ENCODE measurements around the gene GNAS-AS1. TPM values are rescaled to one million over a fixed set of nuclear protein-coding genes. Genes with fewer than 3 reads are reported as not detected.
A peak's percentile ranks its signal among the peaks of the same experiment; 100 is the strongest.

GNAS-AS1 gene
- total RNA-seq, 2 experiments from 2014 or later: 0.65 to 1.0 TPM

DNA sequence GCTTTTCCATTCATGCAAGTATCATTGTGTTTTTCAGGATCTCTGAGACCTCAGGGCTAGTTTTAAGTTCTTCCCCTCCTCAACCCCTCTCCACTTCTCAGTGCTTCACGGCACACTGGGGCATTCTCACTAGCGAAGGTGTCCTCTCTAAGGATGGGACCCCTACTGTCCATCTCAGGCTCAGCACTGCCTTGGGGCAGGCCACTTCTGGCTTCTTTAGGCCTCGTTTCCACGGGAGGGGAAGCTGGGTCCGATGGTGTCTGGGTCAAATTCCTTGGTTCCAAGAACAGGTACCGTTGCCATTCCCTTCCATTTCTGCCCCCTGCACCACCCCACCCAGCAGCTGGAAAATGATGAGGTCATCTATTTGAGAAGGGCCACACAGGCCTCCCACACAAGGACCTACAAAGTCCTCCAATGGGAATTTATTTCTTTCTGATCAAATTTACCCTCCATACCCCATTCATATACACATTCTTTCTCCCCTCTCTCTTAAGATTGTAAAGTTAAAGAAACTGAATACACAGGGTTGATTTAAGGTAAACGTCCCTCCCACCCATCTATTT, 19.0 kb upstream of the GNAS-AS1 start:
- H3K4me1 Mint-ChIP-seq: peaks cover 7% of the 10 kb centered on the region
- ChIA-PET CTCF (interaction anchor here (0.7 to 1.6 kb wide), 14 partner anchors 9 to 626 kb away, joined by 3 to 5 read pairs (median 3); partner anchors contain the start of genes ATP5F1E and GNAS-AS1), POLR2A (interaction anchor here (1.2 kb wide), 1 partner anchor 22 kb away, joined by 3 read pairs; no protein-coding TSS in a partner anchor)
- H3K4me3 Mint-ChIP-seq: no peak overlapping the region
- no peak for DNase-seq
- no peaks in the 10 kb centered on the region for H3K9me3 Mint-ChIP-seq
- H3K27me3 Mint-ChIP-seq: peaks cover 9% of the 10 kb centered on the region
- no peak overlapping the region for H3K27ac Mint-ChIP-seq
- H3K36me3 Mint-ChIP-seq (ENCODE audit: low read depth): no peaks in the 10 kb centered on the region

DNA sequence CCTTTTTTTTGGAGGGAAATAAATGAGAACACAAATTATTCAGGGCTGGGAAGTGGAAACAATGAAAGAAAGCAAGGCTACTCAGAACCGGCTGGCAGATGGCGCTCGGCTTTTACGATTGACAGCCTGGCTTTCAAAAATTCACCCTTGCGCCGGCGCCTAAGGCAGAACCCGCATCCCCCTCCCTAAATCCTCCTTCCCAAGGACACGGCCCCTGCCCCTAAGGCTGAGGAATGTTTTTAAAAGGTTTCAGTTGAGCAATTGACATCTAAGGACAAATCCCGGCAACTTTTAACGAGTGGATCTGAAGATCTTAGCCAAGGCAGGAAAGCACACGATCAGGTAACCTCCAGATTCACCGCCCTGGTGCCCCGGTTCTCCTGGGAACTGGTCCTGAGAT, 18.1 kb upstream of the GNAS-AS1 start:
- Mint-ChIP-seq H3K27ac (no peak overlapping the region), H3K4me3 (no peak overlapping the region), H3K9me3 (no peaks in the 10 kb centered on the region), H3K4me1 (peaks cover 7% of the 10 kb centered on the region), H3K36me3 (ENCODE audit: low read depth) (no peaks in the 10 kb centered on the region), H3K27me3 (peaks cover 9% of the 10 kb centered on the region)
- DNase-seq: no peak
- ChIA-PET CTCF (no interaction called here), POLR2A (no interaction called here)

DNA sequence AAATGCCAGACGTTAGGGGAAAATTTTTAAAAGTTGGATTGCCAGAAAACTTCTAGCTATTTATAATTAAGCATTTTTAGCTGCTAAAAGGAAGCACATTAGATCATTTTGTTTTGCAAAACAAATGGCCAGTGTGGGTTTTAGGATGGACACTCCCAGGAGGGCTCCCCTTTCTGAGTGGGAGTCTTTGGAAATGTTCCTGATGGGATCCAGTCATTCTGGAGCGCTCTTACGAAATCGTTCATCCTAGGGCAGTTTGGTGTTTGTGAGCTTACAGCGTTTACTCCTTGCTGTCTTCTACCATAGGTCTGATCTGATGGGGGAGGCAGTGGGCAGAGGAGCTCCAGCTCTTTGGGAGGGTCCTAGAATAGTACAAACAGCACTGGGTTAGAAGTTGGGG, 16.5 kb upstream of the GNAS-AS1 start:
- Mint-ChIP-seq H3K27me3 (peaks cover 20% of the 10 kb centered on the region), H3K4me3 (no peak overlapping the region), H3K36me3 (ENCODE audit: low read depth) (no peaks in the 10 kb centered on the region), H3K27ac (no peak overlapping the region), H3K4me1 (peaks cover 5% of the 10 kb centered on the region), H3K9me3 (no peaks in the 10 kb centered on the region)
- DNase-seq: no peak
- ChIA-PET POLR2A (interaction anchor here (1.5 kb wide), 1 partner anchor 216 kb away, joined by 4 read pairs; the partner anchor contains the start of gene STX16), CTCF (interaction anchor here (0.9 to 1.3 kb wide), 5 partner anchors 9 to 629 kb away, joined by 3 to 6 read pairs (median 4); no protein-coding TSS in a partner anchor)

DNA sequence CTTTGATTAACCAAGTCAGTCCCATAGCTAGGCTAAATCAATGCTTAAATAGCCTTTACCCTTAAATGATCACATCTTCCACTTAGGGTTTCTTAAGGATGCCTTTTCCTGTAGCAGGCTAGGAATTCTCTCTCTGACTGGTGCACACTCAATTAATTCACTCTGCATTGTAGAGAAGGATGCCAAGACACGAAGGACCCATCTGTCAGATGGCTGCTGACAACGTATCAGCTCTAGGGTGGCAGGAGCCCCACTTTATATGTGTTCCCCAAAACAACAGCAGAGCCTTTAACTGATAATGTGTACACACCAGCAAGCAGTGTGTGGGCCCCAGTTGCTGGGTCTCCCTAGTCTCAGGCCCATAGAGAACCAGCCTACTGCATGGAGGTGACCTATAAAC, 15.1 kb upstream of the GNAS-AS1 start:
- H3K4me3 Mint-ChIP-seq: no peak overlapping the region
- no peaks in the 10 kb centered on the region for H3K9me3 Mint-ChIP-seq
- DNase-seq: no peak
- POLR2A ChIA-PET: no interaction called here
- H3K36me3 Mint-ChIP-seq (ENCODE audit: low read depth): no peaks in the 10 kb centered on the region
- peaks cover 3% of the 10 kb centered on the region for H3K4me1 Mint-ChIP-seq
- CTCF ChIA-PET: no interaction called here
- H3K27ac Mint-ChIP-seq: no peak overlapping the region
- H3K27me3 Mint-ChIP-seq: peaks cover 26% of the 10 kb centered on the region

DNA sequence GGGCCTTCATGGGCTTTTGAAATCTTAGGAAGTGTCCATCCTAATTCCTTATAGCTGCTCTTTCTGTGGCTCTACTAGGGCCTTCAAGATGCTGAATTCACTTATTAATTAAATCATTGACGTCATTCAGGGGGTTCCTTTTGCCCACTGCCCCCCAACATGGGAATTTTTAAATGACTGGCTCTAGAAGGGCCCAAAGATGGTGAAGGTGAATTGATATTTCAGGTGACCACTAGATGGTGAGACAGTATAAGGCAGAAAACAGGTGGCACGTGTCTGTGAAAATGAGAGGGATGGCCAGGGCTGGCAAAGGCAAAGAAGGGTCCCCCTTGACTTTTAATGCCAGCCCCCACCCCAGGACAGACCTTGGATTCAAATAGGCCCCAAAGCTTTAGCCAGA, 13.6 kb upstream of the GNAS-AS1 start:
- CTCF ChIA-PET: no interaction called here
- Mint-ChIP-seq H3K36me3 (ENCODE audit: low read depth) (no peaks in the 10 kb centered on the region), H3K27me3 (peaks cover 34% of the 10 kb centered on the region), H3K4me1 (no peaks in the 10 kb centered on the region), H3K4me3 (no peak overlapping the region), H3K27ac (no peak overlapping the region), H3K9me3 (no peaks in the 10 kb centered on the region)
- POLR2A ChIA-PET: interaction anchor here (1.2 kb wide), 1 partner anchor 11 kb away, joined by 3 read pairs; no protein-coding TSS in a partner anchor
- no peak for DNase-seq

DNA sequence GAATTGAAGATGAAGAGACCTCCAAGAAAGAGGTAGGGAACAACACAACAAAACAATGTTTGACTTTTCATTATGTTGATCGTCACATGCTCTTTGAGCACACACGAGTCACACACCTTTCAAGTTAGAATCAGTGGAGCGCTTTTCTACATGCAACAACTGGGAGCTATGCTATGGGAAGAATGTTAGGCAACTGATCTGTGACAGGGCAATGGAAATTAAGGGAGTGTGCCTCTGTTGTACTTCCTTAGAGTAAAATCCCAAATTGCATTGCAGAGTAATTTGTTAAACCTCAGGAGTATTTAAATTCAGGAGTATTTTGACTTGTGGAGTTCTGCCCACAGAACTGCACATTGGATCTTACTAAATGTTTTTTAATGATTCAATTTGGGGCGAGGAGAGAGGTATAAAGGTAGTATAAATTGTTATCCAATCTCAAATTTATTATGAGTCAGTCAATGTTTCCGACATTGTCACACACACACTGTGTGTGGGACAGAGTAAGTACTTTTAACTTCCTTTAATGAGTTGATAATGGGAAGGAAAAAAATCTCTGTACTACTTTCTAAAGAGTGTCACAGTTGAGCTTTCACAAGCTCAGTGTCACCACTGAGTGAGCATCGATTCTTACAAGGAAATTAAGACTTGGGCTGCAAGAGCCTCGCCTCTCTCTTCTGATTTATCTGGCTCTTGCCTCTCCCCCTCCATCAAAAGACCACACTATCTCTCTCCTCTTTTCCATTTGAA, 12.5 kb upstream of the GNAS-AS1 start:
- Mint-ChIP-seq H3K4me3 (no peak overlapping the region), H3K27ac (no peak overlapping the region), H3K4me1 (no peaks in the 10 kb centered on the region), H3K9me3 (no peaks in the 10 kb centered on the region), H3K27me3 (peaks cover 39% of the 10 kb centered on the region), H3K36me3 (ENCODE audit: low read depth) (no peaks in the 10 kb centered on the region)
- DNase-seq: no peak
- ChIA-PET POLR2A (interaction anchor here (1.2 kb wide), 1 partner anchor 10 kb away, joined by 3 read pairs; no protein-coding TSS in a partner anchor), CTCF (interaction anchor here (1.0 kb wide), 1 partner anchor 217 kb away, joined by 3 read pairs; no protein-coding TSS in a partner anchor)

DNA sequence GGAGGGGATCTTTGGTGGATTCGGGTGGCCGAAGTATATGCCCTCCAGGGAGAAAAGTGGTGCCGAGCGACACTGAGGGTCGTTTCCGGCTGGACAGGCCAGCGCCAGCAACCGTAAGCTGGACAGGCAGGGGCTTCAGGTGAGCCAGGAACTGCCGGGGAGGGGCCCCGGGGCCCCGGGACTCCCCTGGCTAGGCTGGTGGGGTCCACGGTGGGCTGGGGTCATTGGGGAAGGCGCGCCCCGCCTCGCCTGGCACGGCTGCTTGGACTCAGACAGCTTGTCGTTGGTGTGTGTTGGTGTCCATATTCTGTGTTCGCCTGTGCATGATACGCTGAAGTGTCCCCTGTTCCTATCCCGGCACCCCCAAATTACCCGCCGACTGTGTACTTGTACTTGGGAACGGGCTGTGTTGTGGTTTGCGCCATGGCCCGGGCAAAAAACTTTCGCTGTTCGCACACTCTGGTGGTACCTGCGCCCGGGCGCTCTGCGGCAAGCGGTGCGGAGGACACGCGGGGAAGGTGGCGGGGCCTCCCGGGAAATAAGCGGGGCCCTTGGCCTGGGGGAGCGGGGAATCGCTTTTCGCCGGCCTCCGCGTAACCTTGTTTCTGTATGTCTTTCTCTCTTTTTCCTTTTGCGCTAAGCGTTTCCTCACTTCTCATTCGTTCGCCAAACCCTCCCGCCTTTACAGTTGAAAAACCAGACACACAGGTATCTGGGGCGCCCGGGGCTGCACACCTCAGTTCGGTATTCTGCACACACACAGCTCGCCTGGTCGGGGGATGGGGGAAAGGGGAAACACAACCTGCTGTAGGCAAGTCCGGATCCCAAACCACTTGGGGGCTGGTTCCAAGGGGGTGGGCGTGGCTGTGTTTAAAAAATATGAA, 5.0 kb upstream of the GNAS-AS1 start:
- DNase-seq: no peak
- CTCF ChIA-PET: no interaction called here
- H3K27me3 Mint-ChIP-seq: peaks cover 72% of the 10 kb centered on the region
- POLR2A ChIA-PET: no interaction called here
- H3K4me1 Mint-ChIP-seq: peaks cover 21% of the 10 kb centered on the region
- no peak overlapping the region for H3K27ac Mint-ChIP-seq
- H3K36me3 Mint-ChIP-seq (ENCODE audit: low read depth): no peaks in the 10 kb centered on the region
- no peaks in the 10 kb centered on the region for H3K9me3 Mint-ChIP-seq
- H3K4me3 Mint-ChIP-seq: no peak overlapping the region

DNA sequence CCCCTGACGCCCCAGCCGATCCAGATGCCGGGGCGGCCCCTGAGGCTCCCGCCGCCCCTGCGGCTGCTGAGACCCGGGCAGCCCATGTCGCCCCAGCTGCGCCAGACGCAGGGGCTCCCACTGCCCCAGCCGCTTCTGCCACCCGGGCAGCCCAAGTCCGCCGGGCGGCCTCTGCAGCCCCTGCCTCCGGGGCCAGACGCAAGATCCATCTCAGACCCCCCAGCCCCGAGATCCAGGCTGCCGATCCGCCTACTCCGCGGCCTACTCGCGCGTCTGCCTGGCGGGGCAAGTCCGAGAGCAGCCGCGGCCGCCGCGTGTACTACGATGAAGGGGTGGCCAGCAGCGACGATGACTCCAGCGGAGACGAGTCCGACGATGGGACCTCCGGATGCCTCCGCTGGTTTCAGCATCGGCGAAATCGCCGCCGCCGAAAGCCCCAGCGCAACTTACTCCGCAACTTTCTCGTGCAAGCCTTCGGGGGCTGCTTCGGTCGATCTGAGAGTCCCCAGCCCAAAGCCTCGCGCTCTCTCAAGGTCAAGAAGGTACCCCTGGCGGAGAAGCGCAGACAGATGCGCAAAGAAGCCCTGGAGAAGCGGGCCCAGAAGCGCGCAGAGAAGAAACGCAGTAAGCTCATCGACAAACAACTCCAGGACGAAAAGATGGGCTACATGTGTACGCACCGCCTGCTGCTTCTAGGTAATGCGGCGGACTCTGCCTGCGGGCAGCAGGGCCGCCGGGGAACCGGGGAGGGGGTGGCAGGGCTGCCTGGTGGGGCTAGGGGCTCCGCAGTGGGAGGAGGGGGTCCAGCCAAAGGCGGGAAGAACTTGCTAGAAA, 4.2 kb upstream of the GNAS-AS1 start:
- no peaks in the 10 kb centered on the region for H3K9me3 Mint-ChIP-seq
- H3K27ac Mint-ChIP-seq: no peak overlapping the region
- no peak overlapping the region for H3K4me3 Mint-ChIP-seq
- POLR2A ChIA-PET: no interaction called here
- H3K36me3 Mint-ChIP-seq (ENCODE audit: low read depth): no peaks in the 10 kb centered on the region
- H3K4me1 Mint-ChIP-seq: peaks cover 28% of the 10 kb centered on the region
- H3K27me3 Mint-ChIP-seq: peaks cover 73% of the 10 kb centered on the region
- DNase-seq: no peak
- CTCF ChIA-PET: no interaction called here

DNA sequence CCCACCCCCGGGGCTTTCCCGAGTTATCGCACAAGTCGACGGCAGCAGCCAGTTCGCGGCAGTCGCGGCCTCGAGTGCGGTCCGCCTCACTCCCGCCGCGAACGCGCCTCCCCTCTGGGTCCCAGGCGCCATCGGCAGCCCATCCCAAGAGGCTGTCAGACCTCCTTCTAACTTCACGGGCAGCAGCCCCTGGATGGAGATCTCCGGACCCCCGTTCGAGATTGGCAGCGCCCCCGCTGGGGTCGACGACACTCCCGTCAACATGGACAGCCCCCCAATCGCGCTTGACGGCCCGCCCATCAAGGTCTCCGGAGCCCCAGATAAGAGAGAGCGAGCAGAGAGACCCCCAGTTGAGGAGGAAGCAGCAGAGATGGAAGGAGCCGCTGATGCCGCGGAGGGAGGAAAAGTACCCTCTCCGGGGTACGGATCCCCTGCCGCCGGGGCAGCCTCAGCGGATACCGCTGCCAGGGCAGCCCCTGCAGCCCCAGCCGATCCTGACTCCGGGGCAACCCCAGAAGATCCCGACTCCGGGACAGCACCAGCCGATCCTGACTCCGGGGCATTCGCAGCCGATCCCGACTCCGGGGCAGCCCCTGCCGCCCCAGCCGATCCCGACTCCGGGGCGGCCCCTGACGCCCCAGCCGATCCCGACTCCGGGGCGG, 3.4 kb upstream of the GNAS-AS1 start:
- Mint-ChIP-seq H3K9me3 (no peaks in the 10 kb centered on the region), H3K4me3 (no peak overlapping the region), H3K36me3 (ENCODE audit: low read depth) (no peaks in the 10 kb centered on the region), H3K27ac (no peak overlapping the region), H3K4me1 (peaks cover 36% of the 10 kb centered on the region), H3K27me3 (peaks cover 75% of the 10 kb centered on the region)
- DNase-seq: no peak
- POLR2A ChIA-PET: interaction anchor here (1.0 kb wide), 1 partner anchor 9 kb away, joined by 3 read pairs; no protein-coding TSS in a partner anchor
- CTCF ChIA-PET: interaction anchor here (0.9 to 2.2 kb wide), 3 partner anchors 20 to 373 kb away, joined by 3 to 7 read pairs (median 3); partner anchors contain the start of gene STX16

DNA sequence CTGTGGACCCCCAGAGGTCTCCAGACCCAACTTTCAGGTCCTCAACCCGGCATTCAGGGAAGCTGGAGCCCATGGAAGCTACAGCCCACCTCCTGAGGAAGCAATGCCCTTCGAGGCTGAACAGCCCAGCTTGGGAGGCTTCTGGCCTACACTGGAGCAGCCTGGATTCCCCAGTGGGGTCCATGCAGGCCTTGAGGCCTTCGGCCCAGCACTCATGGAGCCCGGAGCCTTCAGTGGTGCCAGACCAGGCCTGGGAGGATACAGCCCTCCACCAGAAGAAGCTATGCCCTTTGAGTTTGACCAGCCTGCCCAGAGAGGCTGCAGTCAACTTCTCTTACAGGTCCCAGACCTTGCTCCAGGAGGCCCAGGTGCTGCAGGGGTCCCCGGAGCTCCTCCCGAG, 2.8 kb upstream of the GNAS-AS1 start:
- POLR2A ChIA-PET: interaction anchor here (1.0 to 3.3 kb wide), 2 partner anchors 10 to 202 kb away, joined by 3 to 16 read pairs; partner anchors contain the start of gene STX16
- CTCF ChIA-PET: interaction anchor here (0.9 to 2.4 kb wide), 4 partner anchors 19 to 372 kb away, joined by 3 to 9 read pairs (median 5); partner anchors contain the start of gene STX16
- H3K27me3 Mint-ChIP-seq: peaks cover 73% of the 10 kb centered on the region
- no peaks in the 10 kb centered on the region for H3K36me3 Mint-ChIP-seq (ENCODE audit: low read depth)
- no peaks in the 10 kb centered on the region for H3K9me3 Mint-ChIP-seq
- H3K4me1 Mint-ChIP-seq: peaks cover 37% of the 10 kb centered on the region
- H3K27ac Mint-ChIP-seq: no peak overlapping the region
- H3K4me3 Mint-ChIP-seq: no peak overlapping the region
- DNase-seq: no peak

DNA sequence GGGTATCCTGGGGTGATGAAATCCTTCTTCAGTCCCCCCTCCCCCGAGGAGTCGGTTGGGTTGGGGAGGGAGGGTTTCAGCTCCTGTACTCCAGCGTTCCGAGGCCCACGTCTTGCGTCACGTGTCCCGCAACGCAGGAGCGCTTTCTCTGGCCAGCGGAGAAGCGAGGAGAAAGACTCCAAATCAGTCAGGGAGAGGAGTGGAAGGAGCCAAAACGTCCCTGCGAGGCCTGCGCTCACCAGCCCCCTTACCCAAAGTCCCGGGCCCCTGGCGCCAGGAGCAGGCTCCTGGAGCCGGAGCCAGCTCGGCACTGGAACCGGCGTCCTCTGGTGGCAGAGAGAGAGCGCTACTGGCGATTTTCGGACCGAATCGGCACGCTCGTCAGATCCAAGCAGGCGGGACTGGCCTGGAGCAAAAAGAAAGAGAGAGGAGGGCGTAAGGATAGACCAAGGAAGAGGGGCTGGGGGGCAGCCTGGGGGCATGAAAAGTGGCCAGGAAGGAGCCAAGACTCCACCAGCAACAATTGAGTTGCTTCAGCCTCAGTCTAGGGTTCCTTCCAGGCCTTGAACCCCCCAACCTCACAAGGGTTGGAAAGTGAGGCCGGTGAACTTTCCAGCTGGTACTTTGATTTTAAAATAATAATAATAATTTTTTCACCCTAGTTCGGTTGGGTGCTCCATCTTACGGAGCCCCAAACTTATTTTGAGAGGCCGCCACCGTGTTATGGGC, 2.0 kb upstream of the GNAS-AS1 start, which contains the start of gene GNAS:
GNAS (plus strand) TSS at position 174 of the 729 bp plus-strand sequence.
- CTCF ChIA-PET: interaction anchor here (0.6 to 2.4 kb wide), 6 partner anchors 18 to 205 kb away, joined by 3 to 9 read pairs (median 4); partner anchors contain the start of gene STX16
- Mint-ChIP-seq H3K4me3 (peak within 1 kb of the TSS; percentile 80), H3K4me1 (peaks cover 42% of the 10 kb centered on the region), H3K27me3 (peaks cover 76% of the 10 kb centered on the region), H3K36me3 (ENCODE audit: low read depth) (no peaks in the 10 kb centered on the region), H3K9me3 (no peaks in the 10 kb centered on the region), H3K27ac (no peak within 1 kb of the TSS)
- POLR2A ChIA-PET: interaction anchor here (1.0 to 3.3 kb wide), 2 partner anchors 11 to 201 kb away, joined by 3 to 16 read pairs; partner anchors contain the start of gene STX16
- peak; percentile 63 for DNase-seq
